NCI-H510A treated with DMSO at 0.1 percent for 48 hours (cell line): Measurements from ENCODE around the gene ZCWPW1.
"Not testable (repeated sequence)": the region's sequence is repeated elsewhere in the genome, so short reads cannot be mapped to it uniquely, and the experiment has no call there.

Source experiments
- DNase-seq: peaks from one replicate; lab custom pipeline; 2025; lab: John Stamatoyannopoulos, UW

ZCWPW1 gene

GRCh38 chr7:100400656-100401055 lies 27.8 kb downstream of the ZCWPW1 start:
- DNase-seq: no peak

GRCh38 chr7:100400041-100400440 lies 28.5 kb downstream of the ZCWPW1 start:
- DNase-seq: no peak

DNA sequence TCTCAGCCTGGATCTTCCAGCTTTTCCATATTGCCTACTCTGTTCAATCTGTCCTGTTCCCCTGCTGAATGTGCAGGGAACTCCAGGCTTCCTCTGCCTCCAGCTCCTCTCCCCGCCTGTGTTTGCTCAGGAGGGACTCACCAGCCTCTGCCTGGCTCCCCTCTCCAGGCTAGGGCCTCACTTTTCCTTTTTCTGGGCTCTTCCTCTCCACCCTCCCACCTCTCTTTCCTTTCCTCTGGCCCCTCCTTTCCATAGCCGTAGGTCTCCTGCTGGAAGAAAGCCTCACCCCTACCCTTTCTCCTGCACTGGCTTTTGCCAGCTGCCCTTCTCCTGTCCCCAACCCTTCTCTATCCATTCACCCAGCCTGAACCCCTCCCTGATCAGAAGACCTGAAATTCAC lies 30.3 kb downstream of the ZCWPW1 start:
- DNase-seq: no peak

- DNase-seq: no peak
These were observed 31.0 kb downstream of the ZCWPW1 start for GRCh38 chr7:100397315-100398081.

DNA sequence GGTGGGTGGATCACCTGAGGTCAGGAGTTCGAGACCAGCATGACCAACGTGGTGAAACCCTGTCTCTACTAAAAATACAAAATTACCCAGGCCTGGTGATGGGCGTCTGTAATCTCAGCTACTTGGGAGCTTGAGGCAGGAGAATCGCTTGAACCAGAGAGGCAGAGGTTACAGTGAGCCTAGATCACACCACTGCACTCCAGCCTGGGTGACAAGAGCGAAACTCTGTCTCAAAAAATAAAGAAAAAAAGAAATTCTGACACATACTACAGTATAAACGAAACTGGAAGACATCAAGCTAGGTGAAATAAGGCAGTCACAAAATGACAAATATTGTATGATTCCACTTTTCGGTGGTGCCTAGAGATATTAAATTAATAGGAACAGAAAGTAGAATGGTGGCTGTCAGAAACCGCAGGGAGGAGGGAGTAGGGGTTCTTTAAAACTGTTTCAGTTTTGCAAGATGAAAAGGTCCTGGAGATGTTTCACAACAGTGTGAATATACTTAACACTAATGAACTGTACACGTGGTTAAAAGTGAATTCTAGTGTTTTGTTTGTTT lies 32.0 kb downstream of the ZCWPW1 start:
- no peak for DNase-seq

- DNase-seq: no peak
These were observed 34.4 kb downstream of the ZCWPW1 start for GRCh38 chr7:100394077-100394476.

DNA sequence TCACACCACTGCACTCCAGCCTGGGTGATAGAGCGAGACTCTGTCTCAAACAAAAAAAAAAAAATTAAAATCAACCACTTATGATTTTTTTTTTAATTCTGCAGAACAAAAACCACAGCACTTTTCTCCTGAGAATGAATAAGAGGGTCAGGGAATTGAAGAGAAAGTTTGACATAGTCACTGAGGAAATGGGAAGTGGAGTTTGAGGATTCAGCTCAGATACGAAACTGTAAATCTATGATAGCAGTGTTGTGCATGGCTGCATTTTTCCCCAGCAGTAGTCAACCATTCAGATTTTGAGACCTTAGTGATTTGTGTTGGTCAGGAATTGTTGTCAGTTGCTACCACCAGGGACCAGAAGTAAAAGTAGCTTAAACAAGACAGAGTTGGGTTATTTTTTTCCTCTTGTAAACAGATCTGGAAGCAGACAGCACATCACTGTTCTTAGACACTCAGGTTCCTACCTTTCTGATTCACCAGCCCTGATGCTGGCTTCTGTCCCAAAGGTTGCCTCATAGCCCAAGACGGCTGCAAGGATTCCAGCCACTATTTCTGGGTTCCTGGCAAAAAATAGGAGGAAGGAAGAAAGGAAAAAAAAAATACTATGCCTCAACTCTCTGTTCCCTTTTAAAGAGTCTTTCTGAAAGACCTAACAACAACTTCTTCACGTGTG lies 35.1 kb downstream of the ZCWPW1 start:
- DNase-seq: no peak

DNA sequence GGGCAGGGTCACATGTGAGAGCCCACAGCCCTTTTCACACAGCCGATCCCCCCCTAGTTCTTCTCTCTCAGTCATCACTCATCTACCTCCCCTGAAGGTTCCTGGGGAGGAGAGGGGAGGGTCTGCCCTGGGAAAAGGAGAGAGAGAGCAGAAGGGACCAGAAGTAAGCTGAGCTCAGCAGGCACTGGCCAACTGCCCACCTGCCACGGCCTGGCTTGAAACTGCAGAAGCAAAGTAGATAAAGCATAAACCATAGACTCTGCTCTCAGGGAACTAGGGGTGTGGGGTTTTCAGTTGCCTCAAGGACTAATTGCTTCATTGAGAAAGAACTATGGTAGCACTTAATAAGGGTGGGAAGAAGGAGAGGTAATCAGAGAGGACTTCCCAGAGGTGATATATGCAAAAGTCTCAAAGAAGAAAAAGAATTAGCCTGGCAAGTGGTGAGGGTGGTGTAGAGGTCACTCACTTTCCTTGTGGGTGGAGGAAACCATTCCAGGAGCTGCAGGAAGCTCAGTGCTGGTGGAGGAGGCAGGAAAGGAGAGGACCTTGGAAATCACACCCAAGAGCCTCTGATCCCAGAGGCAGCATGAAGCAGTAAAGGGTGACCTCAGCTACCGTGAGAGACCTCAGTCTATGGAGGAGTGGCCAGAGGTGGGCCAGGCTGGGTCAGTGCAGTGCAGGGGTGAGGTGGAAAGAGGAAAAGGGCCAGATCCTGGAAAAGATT lies 38.1 kb downstream of the ZCWPW1 start:
- no peak for DNase-seq

DNA sequence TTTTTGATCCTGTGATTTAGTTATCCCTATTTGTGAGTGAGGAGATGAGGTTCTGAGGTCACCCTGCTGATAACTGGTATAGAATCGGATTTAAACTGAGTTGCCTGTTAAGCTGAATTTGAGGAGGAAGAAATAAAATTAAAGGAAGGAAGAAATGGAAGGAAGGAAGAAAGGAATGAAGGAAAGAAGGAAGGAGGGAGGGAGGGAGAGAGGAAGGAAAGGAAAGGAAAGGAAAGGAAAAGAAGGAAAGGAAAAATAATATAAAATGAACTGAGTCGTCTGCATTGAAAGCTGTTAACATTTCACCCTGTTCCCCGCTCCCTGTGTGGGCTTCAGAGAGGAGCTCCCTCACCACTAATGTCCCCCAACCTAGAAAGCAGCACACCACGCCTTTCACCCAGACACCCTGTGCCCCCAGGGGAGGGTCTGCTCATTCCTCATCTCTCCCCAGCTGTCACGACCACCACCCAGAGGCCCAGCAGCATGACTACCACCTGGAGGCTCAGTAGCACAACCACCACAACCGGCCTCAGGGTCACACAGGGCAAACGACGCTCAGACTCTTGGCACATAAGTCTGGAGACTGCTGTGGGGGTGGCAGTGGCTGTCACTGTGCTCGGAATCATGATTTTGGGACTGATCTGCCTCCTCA lies 38.9 kb downstream of the ZCWPW1 start:
- DNase-seq: no peak

GRCh38 chr7:100387695-100388094 lies 40.8 kb downstream of the ZCWPW1 start:
- no peak for DNase-seq

DNA sequence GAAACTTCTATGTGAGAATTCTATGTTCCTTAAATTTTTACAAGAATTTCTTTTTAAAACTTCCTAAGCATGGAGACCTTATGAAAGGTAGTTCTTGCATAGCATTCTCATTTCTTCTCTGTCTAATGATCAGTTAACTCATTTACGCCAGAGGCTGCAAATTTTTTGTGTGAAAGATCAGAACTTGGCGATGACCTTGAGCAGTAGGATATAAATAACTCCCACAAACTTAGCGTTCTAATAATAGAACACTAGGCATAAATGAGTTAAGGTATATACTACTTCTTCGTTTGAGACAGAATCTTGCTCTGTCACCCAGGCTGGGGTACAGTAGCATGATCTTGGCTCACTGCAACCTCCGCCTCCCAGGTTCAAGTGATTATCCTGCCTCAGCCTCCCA lies 41.6 kb downstream of the ZCWPW1 start:
- DNase-seq: no peak

GRCh38 chr7:100384628-100385294 lies 43.7 kb downstream of the ZCWPW1 start:
- no peak for DNase-seq

- peak; percentile 24 for DNase-seq
These were observed 46.2 kb downstream of the ZCWPW1 start for GRCh38 chr7:100382234-100382853.

DNA sequence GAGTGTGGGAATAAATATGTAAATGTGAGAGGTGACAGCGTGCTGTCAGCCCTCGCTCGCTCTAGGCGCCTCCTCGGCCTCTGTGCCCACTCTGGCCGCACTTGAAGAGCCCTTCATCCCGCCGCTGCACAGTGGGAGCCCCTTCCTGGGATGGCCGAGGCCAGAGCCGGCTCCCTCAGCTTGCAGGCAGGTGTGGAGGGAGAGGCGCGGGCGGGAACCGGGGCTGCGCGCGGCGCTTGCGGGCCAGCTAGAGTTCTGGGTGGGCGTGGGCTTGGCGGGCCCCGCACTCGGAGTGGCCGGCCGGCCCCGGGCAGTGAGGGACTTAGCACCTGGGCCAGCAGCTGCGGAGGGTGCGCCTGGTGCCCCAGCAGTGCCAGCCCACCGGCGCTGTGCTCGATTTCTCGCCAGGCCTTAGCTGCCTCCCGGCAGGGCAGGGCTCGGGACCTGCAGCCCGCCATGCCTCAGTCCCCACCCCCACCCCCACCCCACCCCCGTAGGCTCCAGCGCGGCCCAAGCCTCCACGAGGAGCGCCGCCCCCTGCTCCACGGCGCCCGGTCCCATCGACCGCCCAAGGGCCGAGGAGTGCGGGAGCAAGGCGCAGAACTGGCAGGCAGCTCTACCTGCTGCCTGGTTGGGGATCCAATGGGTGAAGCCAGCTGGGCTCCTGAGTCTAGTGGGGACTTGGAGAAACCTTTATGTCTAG lies 46.8 kb downstream of the ZCWPW1 start:
- DNase-seq: not testable (repeated sequence)

DNA sequence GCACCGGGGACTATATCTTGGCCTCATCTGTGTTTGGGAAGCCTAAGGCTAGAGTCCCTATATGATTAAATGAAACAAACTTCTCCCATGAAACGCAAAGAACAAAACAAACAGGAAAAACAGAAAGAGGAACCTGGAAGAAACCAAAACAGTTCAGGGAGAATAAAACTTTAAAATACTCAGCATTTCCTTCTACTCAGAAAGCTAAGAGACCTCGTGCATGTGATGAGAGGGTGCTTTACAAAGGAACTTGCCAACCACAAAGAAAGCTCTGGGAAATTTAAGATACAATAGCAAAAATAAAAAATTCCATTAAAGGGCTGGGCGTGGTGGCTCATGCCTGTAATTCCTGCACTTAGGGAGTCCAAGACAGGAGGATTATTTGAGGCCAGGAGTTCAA lies 48.3 kb downstream of the ZCWPW1 start:
- DNase-seq: no peak

- no peak for DNase-seq
These were observed 50.3 kb downstream of the ZCWPW1 start for GRCh38 chr7:100378114-100378755.

- no peak for DNase-seq
These were observed 52.4 kb downstream of the ZCWPW1 start for GRCh38 chr7:100376066-100376465.

DNA sequence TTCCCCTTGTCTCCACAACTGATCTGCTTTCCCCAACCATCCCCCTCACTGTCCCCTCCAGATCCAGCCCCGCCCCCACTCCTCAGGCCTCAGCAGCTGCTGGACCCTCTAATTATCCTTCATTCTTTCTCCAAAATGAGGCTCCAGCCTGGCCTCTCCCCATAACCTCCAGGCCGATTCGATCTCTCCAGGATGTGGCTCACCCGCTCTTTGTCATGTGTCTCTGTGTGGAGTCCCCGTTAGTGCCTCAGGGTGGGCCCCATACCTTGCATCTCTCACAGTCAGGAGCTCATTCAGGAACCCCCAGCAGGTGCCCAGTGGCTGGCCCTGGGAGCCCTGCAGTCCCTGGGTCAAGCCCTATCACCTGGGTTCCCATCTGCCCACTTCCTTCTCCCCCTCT lies 53.9 kb downstream of the ZCWPW1 start:
- no peak for DNase-seq

DNA sequence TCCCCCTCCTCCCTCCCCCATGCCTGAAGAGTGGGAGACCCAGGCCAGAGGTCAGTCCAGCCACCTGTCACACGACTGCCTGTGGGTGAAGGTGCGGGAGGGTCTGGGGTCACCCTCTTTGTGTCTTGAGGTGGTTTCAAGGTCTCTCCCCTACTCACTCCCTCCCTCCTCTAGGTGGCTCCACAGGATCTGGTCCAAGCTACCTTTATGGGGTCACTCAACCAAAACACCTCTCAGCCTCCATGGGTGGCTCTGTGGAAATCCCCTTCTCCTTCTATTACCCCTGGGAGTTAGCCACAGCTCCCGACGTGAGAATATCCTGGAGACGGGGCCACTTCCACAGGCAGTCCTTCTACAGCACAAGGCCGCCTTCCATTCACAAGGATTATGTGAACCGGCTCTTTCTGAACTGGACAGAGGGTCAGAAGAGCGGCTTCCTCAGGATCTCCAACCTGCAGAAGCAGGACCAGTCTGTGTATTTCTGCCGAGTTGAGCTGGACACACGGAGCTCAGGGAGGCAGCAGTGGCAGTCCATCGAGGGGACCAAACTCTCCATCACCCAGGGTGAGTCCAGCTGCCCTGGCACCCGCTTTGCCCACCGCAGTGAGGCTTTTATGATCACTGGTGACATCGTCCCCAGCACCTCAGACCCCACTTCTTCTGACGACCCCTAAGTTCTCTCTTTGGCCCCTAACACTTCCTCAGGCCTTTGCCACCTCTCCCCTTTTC lies 54.5 kb downstream of the ZCWPW1 start:
- DNase-seq: not testable (repeated sequence)
